Ecto neural progenitor cell (in vitro differentiated cells): ENCODE data around the gene TMEM217.

Experiments used
- DNase-seq: peaks from one replicate; pipeline ENCODE4 v3.0.0-alpha.2; 2018; ENCODE audit warnings: low spot score

The TMEM217 gene

DNA sequence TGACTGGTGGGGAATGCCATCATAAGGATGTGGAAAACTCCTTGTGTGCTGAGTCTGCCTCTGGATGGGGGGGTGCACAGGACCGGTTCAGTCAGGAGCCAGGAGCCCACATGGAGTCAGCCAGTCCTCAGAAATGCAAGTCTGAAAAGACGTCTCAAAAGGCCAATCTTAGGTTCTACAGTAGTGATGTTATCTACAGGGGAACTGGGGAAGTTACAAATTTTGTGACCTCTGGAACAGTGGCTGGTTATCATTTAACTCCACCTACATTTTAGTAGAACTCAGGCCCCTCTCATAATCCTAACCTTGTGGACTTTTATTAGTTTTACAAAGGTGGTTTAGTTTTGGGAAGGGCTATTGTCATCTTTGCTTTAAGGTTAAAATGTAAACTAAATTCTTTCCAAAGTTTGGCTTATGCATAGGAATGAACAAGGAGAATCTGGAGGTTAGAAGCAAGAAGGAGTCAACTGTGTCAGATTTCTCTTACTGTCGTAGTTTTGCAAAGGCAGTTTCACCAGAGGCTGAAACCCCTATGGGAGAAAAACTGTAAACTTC is 14.1 kb downstream of the TMEM217 start:
- no peak for DNase-seq

DNA sequence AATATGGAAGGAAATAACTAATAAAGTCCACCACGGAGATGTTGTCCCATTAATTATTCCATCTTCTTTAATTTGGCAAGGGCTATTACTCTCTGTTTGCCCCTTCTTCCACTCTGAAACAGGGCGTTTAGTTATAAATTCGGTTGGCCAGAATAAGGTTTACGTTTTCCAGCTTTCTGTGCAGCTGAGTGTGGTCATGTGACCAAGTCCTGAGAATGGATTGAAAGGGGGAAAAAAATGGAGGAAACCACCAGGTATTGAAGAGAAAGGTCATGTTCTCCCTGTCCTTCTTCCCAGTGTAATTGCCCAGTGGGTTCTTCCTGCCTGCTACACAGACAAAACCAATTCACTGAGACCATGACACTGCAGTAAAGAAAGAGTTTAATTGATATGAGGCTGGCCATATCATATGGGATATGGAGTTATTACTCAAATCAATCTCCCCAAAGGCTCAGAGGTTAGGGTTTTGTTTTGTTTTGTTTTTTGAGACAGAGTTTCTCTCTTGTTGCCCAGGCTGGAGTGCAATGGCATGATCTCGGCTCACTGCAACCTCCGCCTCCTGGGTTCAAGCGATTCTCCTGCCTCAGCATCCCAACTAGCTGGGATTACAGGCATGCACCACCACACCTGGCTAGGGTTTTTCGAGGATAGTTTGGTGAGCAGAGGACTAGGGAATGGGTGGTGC is 14.7 kb downstream of the TMEM217 start:
- no peak for DNase-seq

DNA sequence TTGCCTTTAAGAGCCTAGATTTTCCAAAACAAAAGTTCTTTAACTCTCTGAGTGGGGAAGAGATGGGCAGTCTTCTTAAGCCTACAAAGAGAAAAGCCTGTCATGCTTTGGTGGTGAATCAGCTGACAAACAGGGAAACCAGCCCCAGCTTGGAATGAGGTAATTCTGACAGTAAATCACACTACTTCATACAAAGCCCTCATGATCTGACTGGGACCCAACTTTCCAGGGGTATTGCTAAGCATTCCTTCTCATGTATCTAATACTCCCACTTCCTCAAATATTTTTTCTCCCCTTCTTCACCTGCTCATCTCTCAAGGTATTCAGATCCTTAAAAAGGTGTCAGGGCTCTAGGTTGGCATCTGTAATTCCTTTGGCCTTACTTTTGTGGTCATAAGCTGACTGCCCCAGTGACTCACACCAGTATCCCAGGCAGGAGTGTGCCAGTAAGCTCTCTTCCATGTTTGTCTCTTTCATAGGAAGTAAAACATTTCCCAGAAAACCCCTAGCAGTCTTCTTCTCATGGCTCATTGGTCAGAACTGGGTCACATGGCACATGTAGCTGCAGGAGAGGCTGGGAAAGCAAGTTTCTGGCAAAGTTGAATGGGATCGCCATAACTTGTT is 15.4 kb downstream of the TMEM217 start:
- DNase-seq: no peak

DNA sequence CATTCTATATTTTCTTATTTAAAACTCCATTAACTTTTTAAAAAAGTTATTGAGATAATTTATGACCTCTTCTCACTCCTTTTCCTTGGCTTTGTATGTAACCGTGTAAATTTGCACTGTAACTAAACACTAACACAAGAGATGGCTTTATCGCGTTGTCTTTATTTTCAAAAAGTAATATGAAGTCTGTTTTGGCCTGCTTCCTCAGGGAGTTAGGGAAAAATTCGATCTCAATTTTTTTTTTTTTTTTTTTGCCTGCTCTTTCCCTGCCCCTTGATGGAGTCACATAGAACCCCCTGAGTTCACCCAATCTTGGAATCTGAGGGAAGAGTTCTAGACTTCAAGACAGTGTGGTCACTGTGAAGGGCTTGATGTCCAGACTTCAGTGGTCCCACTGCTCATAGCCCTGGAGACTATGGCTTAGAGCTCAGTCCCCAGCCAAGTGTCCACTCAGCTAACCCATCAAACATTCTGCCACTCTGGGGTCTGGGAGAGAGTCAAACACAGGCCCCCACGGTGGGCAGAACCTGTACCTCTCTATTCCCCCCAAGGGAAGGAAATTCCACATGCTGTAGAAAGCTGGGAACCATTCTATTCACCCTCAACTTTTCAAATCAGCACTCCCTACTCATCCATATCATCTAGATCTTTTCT is 16.0 kb downstream of the TMEM217 start:
- no peak for DNase-seq

DNA sequence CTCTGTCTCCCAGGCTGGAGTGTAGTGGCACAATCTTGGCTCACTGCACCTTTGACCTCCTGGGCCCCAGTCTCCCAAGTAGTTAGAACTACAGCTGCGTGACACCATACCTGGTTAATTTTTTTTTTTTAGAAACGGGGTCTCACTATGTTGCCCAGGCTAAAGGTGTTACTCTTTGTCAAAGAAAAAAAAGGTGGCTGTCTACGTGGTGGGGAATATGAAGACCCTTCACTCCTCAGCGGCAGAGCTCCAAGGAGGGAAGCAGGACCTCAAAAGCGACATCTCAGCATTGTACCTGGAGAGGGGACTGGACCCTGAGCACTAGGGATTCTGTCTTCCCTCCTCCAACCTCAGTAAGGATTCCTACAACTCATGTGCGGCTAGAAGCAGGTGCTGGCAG is 16.8 kb downstream of the TMEM217 start:
- no peak for DNase-seq

DNA sequence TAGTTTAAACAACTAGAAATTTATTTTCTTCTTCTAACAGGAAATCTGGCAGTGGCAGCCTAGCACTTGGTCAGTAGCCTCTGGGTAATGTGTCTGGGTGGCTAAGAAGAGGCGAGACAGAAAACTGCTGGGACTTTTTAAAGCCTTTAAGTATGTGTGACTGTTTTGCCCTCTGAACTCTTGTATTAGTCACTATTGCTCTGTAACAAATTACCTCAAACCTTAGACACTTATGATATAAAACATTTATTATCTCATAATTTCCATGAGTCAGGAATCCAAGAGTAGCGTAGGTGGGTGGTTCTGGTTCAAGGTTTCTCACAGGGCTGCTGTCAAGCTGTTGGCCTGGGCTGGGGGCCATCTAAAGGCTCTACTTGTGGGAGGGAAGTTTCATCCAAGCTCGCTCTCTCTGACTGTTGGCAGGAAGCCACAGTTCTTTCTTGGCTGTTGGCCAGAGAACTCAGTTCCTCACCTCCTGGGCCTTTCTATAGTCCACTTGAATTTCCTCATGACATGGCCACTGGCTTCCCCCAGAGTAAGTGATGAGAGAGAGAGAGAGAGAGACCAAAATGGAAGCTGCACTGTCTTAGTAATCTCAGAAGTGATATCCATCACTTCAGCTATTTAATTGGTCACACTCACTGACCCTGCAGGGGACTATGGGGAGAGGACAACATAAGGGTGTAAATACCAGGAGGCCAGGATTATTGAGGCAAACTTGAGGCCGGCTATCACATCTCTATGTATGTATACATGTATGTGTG is 17.8 kb downstream of the TMEM217 start:
- DNase-seq: no peak

DNA sequence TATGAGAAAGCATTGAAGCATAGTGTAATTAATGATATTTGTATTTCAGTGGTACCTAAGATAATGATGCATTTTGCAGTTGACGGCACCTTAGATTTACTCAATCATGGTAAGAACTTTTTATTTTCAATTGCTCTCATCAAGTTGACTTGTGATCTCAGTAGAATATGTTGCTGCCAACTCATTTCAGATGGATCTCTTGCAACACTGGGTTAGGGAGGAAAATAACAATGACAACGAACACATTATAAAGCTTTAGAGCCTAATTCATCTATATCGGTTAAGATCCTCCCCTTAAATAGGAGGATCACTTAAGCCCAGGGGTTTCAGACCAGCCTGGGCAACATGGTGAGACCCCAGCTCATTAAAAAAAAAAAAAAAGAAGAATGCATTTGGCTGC is 18.4 kb downstream of the TMEM217 start:
- DNase-seq: no peak

DNA sequence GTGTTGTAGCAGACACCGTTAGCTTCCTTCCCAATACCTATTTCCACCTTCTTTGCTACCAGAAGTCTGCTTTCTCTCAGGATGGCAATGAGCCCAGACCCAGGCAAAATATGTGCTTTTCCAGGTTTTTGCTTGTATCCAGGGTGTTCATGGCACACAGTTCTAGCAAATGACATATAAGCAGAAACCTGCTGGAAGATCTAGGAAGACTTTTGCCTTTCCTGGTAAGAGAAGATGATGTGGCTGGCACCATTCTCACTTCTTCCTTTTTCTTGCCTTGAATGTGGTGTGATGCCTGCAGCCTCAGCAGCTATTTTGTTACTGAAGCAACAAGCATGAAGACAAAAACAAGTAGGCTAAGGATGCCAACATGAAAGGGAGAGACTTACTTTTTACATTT is 19.6 kb downstream of the TMEM217 start:
- no peak for DNase-seq

DNA sequence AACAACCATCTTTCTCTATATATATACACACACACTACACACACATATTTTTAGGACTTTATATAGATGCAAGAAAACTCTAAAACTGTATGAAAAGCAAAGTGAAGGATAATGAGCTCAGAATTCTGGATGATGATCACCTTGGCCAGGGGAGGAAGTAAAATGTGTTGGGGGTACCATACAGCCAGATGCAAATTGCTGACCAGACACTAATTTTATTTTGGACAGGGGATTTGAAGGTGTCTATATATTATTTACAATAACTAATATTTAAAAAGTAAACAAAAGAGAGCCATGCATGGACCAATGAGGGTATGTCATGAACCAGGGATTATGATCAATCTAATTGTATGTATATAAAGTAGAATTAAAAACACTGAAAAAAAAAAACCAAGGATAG is 20.2 kb downstream of the TMEM217 start:
- DNase-seq: no peak

DNA sequence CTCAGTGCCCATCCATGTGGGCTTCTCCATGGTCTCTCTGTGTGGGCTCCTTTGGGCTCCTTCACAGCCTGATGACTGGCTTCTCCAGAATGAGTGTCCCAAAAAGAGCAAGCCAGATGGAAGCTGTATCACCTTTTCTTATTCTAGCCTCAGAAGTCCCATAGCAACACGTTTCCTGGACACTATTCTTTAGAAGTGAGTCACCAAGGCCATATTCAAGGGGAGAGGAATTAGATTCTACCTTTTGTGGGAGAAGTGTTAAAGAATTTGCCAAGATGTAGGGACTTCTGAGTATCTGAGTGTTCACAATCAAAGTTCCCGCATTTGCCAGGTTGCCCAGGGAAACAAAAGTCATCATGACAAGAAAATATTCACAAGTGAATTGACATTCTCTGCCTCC is 21.0 kb downstream of the TMEM217 start:
- DNase-seq: no peak

DNA sequence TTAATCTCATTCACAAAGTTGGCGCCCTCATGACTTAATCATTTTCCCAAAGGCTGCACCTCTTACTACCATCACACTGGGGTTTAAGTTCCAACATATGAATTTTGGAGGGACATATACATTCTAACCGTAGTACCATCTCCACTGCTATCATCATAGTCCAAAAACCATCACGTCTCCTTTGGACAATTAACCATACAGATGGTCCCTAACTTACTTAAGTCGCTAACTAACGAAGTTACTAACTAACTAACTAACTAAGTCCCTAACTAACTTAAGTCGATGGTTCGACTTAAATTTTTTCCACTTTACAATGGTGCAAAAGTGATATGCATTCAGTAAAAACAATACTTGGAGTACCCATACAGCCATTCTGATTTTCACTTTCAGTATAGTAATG is 24.4 kb downstream of the TMEM217 start:
- no peak for DNase-seq

DNA sequence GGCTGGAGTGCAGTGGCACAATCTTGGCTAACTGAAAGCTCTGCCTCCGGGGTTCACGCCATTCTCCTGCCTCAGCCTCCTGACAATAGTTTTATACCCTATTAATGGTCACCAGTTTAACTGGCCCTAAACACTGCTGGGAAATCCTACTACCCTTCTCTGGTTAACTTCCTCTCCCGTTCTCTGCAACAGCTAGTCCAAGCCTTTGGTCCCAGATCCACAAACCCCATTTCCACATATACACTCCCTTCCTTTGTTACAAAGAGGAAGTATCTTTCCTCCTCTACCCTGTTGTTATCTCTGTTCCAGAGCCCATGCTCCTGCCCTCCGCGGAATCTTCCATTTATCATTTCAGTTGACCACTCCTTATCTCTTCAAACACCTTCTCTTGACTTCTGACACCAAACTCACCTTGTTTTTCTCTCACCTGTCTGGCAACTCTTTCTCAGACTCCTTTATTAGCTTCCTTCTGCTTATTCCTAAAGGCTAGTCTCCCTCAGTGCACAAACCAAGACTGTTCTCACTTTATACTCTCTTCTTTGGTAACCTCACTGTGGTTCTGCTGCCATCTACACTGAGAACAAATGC is 25.4 kb downstream of the TMEM217 start:
- DNase-seq: no peak

DNA sequence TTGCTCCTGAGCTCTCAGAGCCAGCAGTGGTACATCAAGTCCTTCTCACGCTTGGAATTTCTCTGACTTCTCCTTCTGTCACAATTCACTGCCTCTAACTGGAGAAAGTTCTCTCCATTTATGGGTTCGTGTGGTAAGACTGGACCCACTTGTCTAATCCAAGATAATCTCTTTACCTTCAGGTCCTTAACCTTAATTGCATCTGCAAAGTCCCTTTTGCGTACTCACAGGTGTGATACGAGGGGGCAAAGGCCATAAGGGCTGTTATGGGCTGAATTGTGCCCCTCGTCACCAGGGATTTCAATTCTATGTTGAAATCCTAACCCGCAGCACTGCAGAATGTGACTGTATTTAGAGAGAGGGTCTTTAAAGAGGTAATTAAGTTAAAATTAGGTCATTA is 27.8 kb downstream of the TMEM217 start:
- no peak for DNase-seq

DNA sequence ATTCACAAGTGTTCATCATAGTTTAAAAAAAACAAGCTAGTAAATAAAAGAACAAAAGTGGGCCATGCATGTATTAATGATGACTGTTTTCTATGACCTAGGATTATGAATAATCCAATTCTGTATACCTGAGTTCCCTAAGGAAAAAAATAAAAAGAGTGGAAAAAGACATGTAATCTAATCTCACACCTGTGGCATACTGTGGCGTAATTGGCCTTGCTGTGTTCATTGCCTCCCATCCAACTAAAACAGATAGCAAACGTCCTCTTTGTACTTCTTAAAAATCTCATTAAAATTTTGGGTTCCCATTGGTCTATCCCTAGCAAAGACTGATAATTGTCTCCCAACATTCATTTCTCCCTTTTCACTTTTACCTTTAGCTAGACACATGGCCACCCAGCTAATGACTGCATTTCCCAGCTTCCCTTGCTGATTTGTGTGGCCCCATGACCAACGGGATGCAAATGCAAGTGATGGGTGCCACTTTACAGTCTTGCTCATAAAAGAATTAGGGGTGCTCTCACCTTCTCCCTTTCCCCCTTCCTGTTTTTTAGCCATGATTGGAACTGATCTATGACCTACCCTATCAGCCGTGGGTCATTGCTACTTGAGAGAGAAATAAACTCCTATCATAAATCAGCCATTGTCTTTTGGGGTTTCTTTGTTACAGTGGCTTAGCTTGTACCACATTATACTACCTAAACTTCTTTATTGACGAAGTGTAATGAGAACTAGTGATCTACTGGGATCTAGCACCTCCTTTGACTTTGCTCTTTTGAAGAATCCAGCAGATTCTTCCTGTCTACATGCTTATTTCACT is 32.4 kb downstream of the TMEM217 start:
- DNase-seq: no peak

DNA sequence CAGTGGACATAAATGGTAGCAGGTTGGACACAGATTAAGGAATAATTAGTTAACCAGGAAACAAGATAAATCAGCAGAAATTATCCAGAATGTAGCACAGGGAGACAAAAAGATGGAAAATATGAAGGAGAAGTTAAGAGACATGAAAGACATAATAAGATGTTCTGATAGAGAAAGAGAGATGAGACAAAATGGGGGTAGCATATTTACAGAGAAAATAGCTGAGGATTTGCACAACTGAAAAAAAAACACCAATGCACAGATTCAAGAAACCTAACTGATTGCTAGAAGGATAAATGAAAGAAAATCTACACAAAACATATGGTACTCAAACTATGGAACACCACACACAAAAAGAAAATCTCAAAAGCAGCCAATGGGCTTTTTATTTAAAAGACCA is 35.0 kb downstream of the TMEM217 start:
- no peak for DNase-seq

DNA sequence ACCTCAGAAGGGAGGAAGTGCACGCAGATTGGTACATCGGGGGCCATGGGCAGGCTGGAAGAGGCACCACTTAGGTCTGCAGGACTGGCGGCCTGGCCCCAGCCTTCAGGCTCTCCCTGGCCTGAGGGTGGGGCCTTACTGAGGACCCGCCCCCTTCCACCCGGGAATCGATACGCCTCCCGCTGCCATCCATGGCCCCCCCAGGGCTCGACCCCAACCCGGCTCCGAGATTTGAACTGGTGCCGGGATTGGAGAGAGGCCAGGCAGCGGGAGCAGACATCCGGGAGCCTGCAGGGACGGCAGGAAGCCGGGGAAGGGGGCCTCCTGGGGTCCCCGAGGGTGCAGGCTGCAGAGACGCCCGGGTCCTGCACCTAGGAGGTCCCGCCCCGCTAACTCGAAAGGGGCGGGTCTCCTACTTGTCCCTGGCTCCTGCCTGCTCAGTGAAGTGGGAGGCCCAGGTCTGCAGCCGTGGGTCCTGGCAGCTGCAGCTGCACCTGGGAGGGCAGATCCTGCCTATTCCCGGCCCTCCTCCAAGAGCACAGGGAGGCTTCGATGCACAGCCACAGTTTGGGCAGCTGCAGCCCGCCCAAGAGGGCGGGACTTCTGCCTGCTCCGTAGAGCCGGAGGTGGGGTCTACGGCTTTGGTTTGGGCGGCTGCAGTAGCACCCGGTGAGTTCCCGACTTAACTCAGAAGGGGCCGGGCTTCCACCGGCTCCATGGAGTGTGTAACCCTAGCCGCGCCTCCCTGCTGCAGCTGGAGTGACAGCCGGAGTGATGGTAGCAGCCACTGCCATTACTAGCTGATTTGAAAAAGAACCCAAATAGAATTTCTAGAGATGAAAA is 35.6 kb downstream of the TMEM217 start:
- peak; percentile 90 for DNase-seq

DNA sequence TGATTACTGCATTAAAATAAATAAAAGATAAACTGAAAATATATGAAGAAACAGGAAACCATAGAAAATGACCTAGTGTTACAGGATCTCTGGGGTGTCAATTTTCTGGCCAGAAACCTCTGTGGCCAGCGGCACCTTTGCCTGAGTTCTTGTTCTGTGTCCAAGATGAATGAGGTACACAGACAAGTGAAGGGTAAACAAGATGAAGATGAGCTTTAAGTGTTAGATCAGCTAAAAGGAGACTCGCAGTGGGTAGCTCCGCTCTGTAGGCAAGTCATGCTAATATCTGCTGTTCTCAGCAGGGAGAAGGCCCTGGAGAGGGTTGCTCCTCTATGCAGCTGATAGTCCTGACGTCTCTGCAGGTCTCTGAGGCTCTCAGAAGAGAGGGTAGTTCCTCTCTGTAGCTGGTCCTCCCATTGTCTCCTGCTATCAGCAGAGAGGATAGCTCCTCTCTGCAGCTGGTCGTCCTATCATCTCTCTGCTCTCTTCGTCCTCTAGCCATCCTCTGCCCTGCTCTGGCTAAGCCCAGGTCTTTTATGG is 36.3 kb downstream of the TMEM217 start:
- DNase-seq: no peak

DNA sequence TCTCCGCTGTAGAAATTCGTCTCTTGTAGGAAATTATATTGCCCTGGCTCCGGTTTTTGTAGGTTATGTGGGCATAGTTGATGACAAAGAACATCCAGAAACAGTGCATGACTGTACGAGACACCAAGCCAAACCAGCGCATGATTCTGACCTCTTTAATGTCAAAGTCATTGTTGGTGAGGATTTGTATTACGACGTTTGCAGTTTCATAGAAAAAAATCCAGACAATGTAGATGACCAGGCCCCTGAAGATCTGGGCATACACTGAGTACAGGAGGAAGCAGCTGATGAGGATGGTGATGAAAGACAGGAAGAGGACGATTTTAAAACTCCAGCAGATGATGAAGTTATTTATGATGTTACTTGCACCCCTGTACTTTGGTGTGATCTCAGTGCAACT is 39.4 kb downstream of the TMEM217 start:
- no peak for DNase-seq

DNA sequence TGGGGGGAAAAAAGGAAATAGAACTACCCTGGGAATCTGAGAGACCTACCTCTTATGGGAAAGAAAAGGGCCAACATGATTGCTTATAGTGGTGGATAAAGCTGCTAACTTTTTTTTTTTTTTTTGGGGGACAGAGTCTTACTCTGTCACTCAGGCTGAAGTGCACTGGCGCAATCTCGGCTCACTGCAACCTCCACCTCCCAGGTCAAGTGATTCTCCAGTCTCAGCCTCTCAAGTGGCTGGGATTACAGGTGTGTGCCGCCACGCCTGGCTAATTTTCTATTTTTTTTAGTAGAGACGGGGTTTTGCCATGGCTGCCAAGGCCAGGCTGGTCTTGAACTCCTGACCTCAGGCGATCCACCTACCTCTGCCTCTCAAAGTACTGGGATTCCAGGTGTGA is 39.9 kb downstream of the TMEM217 start:
- DNase-seq: no peak

DNA sequence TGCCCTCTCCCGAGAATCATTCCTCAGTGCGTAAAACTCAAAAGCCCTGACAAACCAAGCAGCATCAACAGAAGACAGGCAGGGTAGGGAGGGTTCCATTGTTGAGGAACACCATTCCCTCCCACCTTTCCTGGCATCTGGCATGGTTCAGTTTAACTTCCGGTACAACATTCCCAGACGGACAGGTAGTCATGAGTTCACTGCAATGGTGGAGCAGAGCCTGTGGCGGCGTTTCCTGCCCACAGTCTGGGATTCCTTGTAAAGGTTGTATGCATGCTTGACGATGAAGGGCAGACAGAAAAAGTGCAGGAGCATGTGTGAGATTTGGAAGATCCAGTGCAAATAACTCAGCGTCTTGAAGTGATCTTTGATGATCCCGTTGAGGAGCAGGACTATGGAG is 45.7 kb downstream of the TMEM217 start:
- no peak for DNase-seq
